CD14-positive monocyte (primary cell): Measurements from ENCODE around the gene SEMA4D. TPM values are rescaled to one million over a fixed set of nuclear protein-coding genes. Genes with fewer than 3 reads are reported as not detected.
A peak's percentile ranks its signal among the peaks of the same experiment; 100 is the strongest.

Source experiments
- DNase-seq, 3 donors: peaks; one replicate each; pipeline ENCODE4 v3.0.0-alpha.2; 2011 to 2022
- H2AFZ ChIP-seq: 2 replicates; pipeline ENCODE4 v1.6.0; 2012; ENCODE audit warnings: mild to moderate bottlenecking, low read depth, low read length, inconsistent platforms; ENCODE audit not compliant: insufficient read depth, poor library complexity, severe bottlenecking
- H3K27ac ChIP-seq, 2 donors: 1 replicate in 1 of 2; 2 replicates in 1 of 2; pipeline ENCODE4 v1.5.1; 2012 to 2013; ENCODE audit warnings: low read length in 2 of 2, control low read depth in 1 of 2, inconsistent platforms in 1 of 2, low read depth in 1 of 2, mild to moderate bottlenecking in 1 of 2
- H3K27me3 ChIP-seq, 2 donors: one replicate each; pipeline versions ENCODE4 v1.6.0 to v1.6.1; 2011 to 2013; ENCODE audit warnings: low read length in 2 of 2; ENCODE audit not compliant: control insufficient read depth in 2 of 2, insufficient read depth in 2 of 2
- H3K36me3 ChIP-seq, 2 donors: replicated peaks in 1 of 2; 1 replicate in 1 of 2; 2 replicates in 1 of 2; pipeline versions ENCODE4 v1.5.1 to v1.6.1; 2012 to 2013; ENCODE audit warnings: low read length in 2 of 2, control low read depth in 1 of 2, inconsistent platforms in 1 of 2, mild to moderate bottlenecking in 1 of 2; ENCODE audit not compliant: insufficient read depth in 2 of 2, control insufficient read depth in 1 of 2
- H3K4me1 ChIP-seq, 2 donors: 1 replicate in 1 of 2; 2 replicates in 1 of 2; pipeline versions ENCODE4 v1.5.1 to v1.6.1; 2012 to 2013; ENCODE audit warnings: low read length in 2 of 2, control low read depth in 1 of 2, inconsistent platforms in 1 of 2, mild to moderate bottlenecking in 1 of 2, moderate library complexity in 1 of 2; ENCODE audit not compliant: insufficient read depth in 2 of 2, control insufficient read depth in 1 of 2
- H3K4me2 ChIP-seq: replicated peaks from 2 replicates; pipeline ENCODE3; 2012; ENCODE audit warnings: low read length, moderate library complexity, mild to moderate bottlenecking; ENCODE audit not compliant: poor library complexity, severe bottlenecking; ENCODE audit errors: extremely low read depth
- H3K4me3 ChIP-seq, 3 experiments: fragments of 200-600 bp in 1 of 3; sonication (generic) in 1 of 3; replicated peaks in 1 of 3; 1 replicate in 2 of 3; 2 replicates in 1 of 3; pipeline ENCODE4 v1.5.1; 2011 to 2013; ENCODE audit warnings: low read length in 3 of 3, mild to moderate bottlenecking in 3 of 3, control low read depth in 2 of 3, low read depth in 2 of 3, inconsistent platforms in 1 of 3, moderate library complexity in 1 of 3
- H3K79me2 ChIP-seq: 2 replicates; pipeline ENCODE4 v1.6.0; 2012; ENCODE audit warnings: mild to moderate bottlenecking, control low read depth, inconsistent platforms, low read length, moderate library complexity; ENCODE audit not compliant: insufficient read depth
- H3K9ac ChIP-seq: 2 replicates; pipeline ENCODE4 v1.6.0; 2017; ENCODE audit warnings: low read length, mild to moderate bottlenecking; ENCODE audit not compliant: insufficient read depth, poor library complexity, severe bottlenecking
- H3K9me3 ChIP-seq, 2 donors: replicated peaks in 1 of 2; 1 replicate in 1 of 2; 2 replicates in 1 of 2; pipeline versions ENCODE4 v1.5.1 to v1.6.1; 2012 to 2013; ENCODE audit warnings: low read length in 2 of 2, control low read depth in 1 of 2; ENCODE audit not compliant: control insufficient read depth in 1 of 2, insufficient read depth in 1 of 2
- H4K20me1 ChIP-seq: 2 replicates; pipeline ENCODE4 v1.6.0; 2012; ENCODE audit warnings: mild to moderate bottlenecking, low read length, control low read depth, moderate library complexity; ENCODE audit not compliant: insufficient read depth
- H3K27ac Mint-ChIP-seq, 7 donors: one replicate each; pipeline ENCODE4 v1.8.0; 2020; ENCODE audit warnings: mild to moderate bottlenecking in 7 of 7, mixed read lengths in 7 of 7, moderate library complexity in 6 of 7, inconsistent platforms in 2 of 7
- H3K27me3 Mint-ChIP-seq, 3 donors: one replicate each; pipeline ENCODE4 v1.8.0; 2021 to 2022; ENCODE audit warnings: low read depth in 3 of 3, mild to moderate bottlenecking in 3 of 3, mixed read lengths in 3 of 3, moderate library complexity in 3 of 3, inconsistent platforms in 1 of 3
- H3K36me3 Mint-ChIP-seq, 2 donors: one replicate each; pipeline ENCODE4 v1.8.0; 2020; ENCODE audit warnings: mixed read lengths in 2 of 2, inconsistent platforms in 1 of 2, mild to moderate bottlenecking in 1 of 2
- H3K4me1 Mint-ChIP-seq: one replicate; pipeline ENCODE4 v1.8.0; 2020; ENCODE audit warnings: mild to moderate bottlenecking, mixed read lengths
- H3K4me3 Mint-ChIP-seq, 2 donors: one replicate each; pipeline ENCODE4 v1.8.0; 2020; ENCODE audit warnings: mild to moderate bottlenecking in 2 of 2, mixed read lengths in 2 of 2, moderate library complexity in 1 of 2
- H3K9me3 Mint-ChIP-seq, 7 donors: one replicate each; pipeline ENCODE4 v1.8.0; 2020 to 2022; ENCODE audit warnings: mixed read lengths in 7 of 7, mild to moderate bottlenecking in 6 of 7, moderate library complexity in 6 of 7, inconsistent platforms in 2 of 7
- CTCF ChIP-seq: fragments of 200-600 bp; IDR thresholded peaks from one replicate; pipeline ENCODE4 v1.8.0; 2022; ENCODE audit warnings: antibody characterized with exemption, mild to moderate bottlenecking
- WGBS: methylation state at CpG from one replicate; pipeline ENCODE4 v1.1.5; 2013; ENCODE audit warnings: missing lambda C conversion rate; ENCODE audit not compliant: insufficient coverage; 5-methylcytosine and 5-hydroxymethylcytosine counted together
- intact Hi-C, 2 donors: fragments of 100-400 bp; cut with micrococcal nuclease; formaldehyde crosslinking; loops; one replicate each; pipeline versions ENCODE4 v1.15.0 to v1.15.1; 2023
- polyA plus RNA-seq, 3 donors: library from polyadenylated mRNA; depleted of rRNA in 1 of 3; unstranded in 2 of 3; stranded (reverse) in 1 of 3; fragments of 300-500 nt in 2 of 3; fragments of >200 nt in 1 of 3; fragmentation: Illumina TruSeq in 2 of 3; gene quantifications; 1 replicate in 2 of 3; 2 replicates in 1 of 3; pipeline ENCODE4 v1.2.3, GENCODE V29; 2012 to 2021

Gene SEMA4D
- polyA plus RNA-seq, 3 donors, result 28.2 to 117 (median 28.6) TPM

- Histone ChIP-seq H3K9me3 (no peaks in the 10 kb centered on the region), H4K20me1 (peaks cover 96% of the 10 kb centered on the region), H3K79me2 (peaks cover 91% of the 10 kb centered on the region), H3K9ac (no peak overlapping the region), H3K27me3 (no peaks in the 10 kb centered on the region), H2AFZ (no peak overlapping the region), H3K27ac (peak overlapping the region in 1 of 2 donors; percentile 46), H3K36me3 (peaks cover 8 to 25% of the 10 kb centered on the region in 2 donors), H3K4me2 (peak overlapping the region; percentile 61), H3K4me1 (peaks cover 17 to 22% of the 10 kb centered on the region in 2 donors), H3K4me3 (peak overlapping the region in 1 of 3 experiments; percentile 11)
- WGBS, result 83% methylated on average over 6 of the region's 6 CpGs
- H3K27me3 Mint-ChIP-seq, result peaks cover 0 to 2% (median 0%) of the 10 kb centered on the region in 3 donors
- peaks cover 76% of the 10 kb centered on the region for H3K4me1 Mint-ChIP-seq
- peak overlapping the region in 6 of 7 donors; percentile 2 to 85 (median 71) for H3K27ac Mint-ChIP-seq
- no peak for DNase-seq
- no peak for TF ChIP-seq CTCF
- H3K36me3 Mint-ChIP-seq, result peaks cover 34 to 49% of the 10 kb centered on the region in 2 donors
- H3K4me3 Mint-ChIP-seq, result peak overlapping the region in 1 of 2 donors; percentile 68
- H3K9me3 Mint-ChIP-seq, result no peaks in the 10 kb centered on the region
- intact Hi-C loops, result no loop called here
Observed at GRCh38 chr9:89484475-89485404, 13.2 kb downstream of the SEMA4D start.

GRCh38 chr9:89483592-89484474, 14.1 kb downstream of the SEMA4D start:
- peak overlapping the region in 5 of 7 donors; percentile 2 to 85 (median 64) for H3K27ac Mint-ChIP-seq
- 13% methylated on average over 14 of the region's 18 CpGs for WGBS
- peaks cover 0 to 6% of the 10 kb centered on the region in 2 donors for H3K9me3 ChIP-seq
- H3K79me2 ChIP-seq, result peaks cover 89% of the 10 kb centered on the region
- no peak overlapping the region for H2AFZ ChIP-seq
- peaks cover 43 to 51% of the 10 kb centered on the region in 2 donors for H3K36me3 Mint-ChIP-seq
- peak overlapping the region; percentile 48 to 68 for H3K4me3 Mint-ChIP-seq
- peak overlapping the region in 1 of 2 donors; percentile 46 for H3K27ac ChIP-seq
- peaks cover 94% of the 10 kb centered on the region for H4K20me1 ChIP-seq
- no peak for DNase-seq
- peaks cover 14 to 33% of the 10 kb centered on the region in 2 donors for H3K36me3 ChIP-seq
- peak overlapping the region; percentile 9 for H3K9ac ChIP-seq
- intact Hi-C loops, result no loop called here
- peaks cover 0 to 2% (median 2%) of the 10 kb centered on the region in 3 donors for H3K27me3 Mint-ChIP-seq
- TF ChIP-seq CTCF, result no peak
- H3K27me3 ChIP-seq, result no peaks in the 10 kb centered on the region
- H3K4me2 ChIP-seq, result peak overlapping the region; percentile 61
- peak overlapping the region in 1 of 3 experiments; percentile 11 for H3K4me3 ChIP-seq
- H3K4me1 Mint-ChIP-seq, result peaks cover 77% of the 10 kb centered on the region
- H3K9me3 Mint-ChIP-seq, result peaks cover 4 to 8% (median 8%) of the 10 kb centered on the region in 7 donors
- peaks cover 21 to 25% of the 10 kb centered on the region in 2 donors for H3K4me1 ChIP-seq
